Astrocyte (in vitro differentiated cells and primary cell): ENCODE results near the gene SUPT3H. TPM values are rescaled to one million over a fixed set of nuclear protein-coding genes. Genes with fewer than 3 reads are reported as not detected.

Source experiments
- DNase-seq: peaks from one replicate; pipeline ENCODE4 v3.0.0-alpha.2; 2010; ENCODE audit warnings: low read depth
- FAIRE-seq: peaks from 2 replicates; lab custom pipeline; 2011; peaks lifted over from hg19 to GRCh38; lab: Jason Lieb, UNC
- H2AFZ ChIP-seq: 2 replicates; pipeline ENCODE4 v1.6.0; 2012; ENCODE audit warnings: low read depth, low read length, inconsistent platforms
- H3K27ac ChIP-seq: 2 replicates; pipeline ENCODE4 v1.5.1; 2011; ENCODE audit warnings: low read depth, low read length, inconsistent platforms
- H3K27me3 ChIP-seq: 2 replicates; pipeline ENCODE4 v1.6.0; 2011; ENCODE audit warnings: low read length, inconsistent platforms; ENCODE audit not compliant: insufficient read depth
- H3K36me3 ChIP-seq: 2 replicates; pipeline ENCODE4 v1.5.1; 2011; ENCODE audit warnings: low read length, inconsistent platforms; ENCODE audit not compliant: insufficient read depth
- H3K4me1 ChIP-seq: 2 replicates; pipeline ENCODE4 v1.5.1; 2011; ENCODE audit warnings: low read length, inconsistent platforms; ENCODE audit not compliant: insufficient read depth
- H3K4me2 ChIP-seq: 2 replicates; pipeline ENCODE4 v1.6.0; 2012; ENCODE audit warnings: low read length, inconsistent platforms
- H3K4me3 ChIP-seq: 2 replicates; pipeline ENCODE4 v1.5.1; 2011; ENCODE audit warnings: low read depth, mild to moderate bottlenecking, low read length, inconsistent platforms; ENCODE audit not compliant: insufficient read depth
- H3K79me2 ChIP-seq: 2 replicates; pipeline ENCODE4 v1.6.0; 2012; ENCODE audit warnings: mild to moderate bottlenecking, low read length, inconsistent platforms; ENCODE audit not compliant: insufficient read depth
- H3K9ac ChIP-seq: 2 replicates; pipeline ENCODE4 v1.6.0; 2012; ENCODE audit warnings: mild to moderate bottlenecking, low read length, inconsistent platforms
- H3K9me3 ChIP-seq: 2 replicates; pipeline ENCODE4 v1.5.1; 2012; ENCODE audit warnings: low read depth, mild to moderate bottlenecking, low read length, inconsistent platforms; ENCODE audit not compliant: insufficient read depth
- H4K20me1 ChIP-seq: 2 replicates; pipeline ENCODE4 v1.6.0; 2012; ENCODE audit warnings: low read length, inconsistent platforms; ENCODE audit not compliant: insufficient read depth
- H3K27ac Mint-ChIP-seq: one replicate; pipeline ENCODE4 v1.8.0; 2021; ENCODE audit warnings: mild to moderate bottlenecking, mixed read lengths; ENCODE audit not compliant: unreplicated experiment
- H3K27me3 Mint-ChIP-seq: one replicate; pipeline ENCODE4 v1.8.0; 2021; ENCODE audit warnings: low read depth, mixed read lengths; ENCODE audit not compliant: unreplicated experiment
- H3K36me3 Mint-ChIP-seq: one replicate; pipeline ENCODE4 v1.8.0; 2021; ENCODE audit warnings: low read depth, mixed read lengths; ENCODE audit not compliant: unreplicated experiment
- H3K4me1 Mint-ChIP-seq: one replicate; pipeline ENCODE4 v1.8.0; 2021; ENCODE audit warnings: low read depth, mixed read lengths; ENCODE audit not compliant: unreplicated experiment
- H3K4me3 Mint-ChIP-seq: one replicate; pipeline ENCODE4 v1.8.0; 2021; ENCODE audit warnings: mild to moderate bottlenecking, moderate library complexity, mixed read lengths; ENCODE audit not compliant: unreplicated experiment
- H3K9me3 Mint-ChIP-seq: one replicate; pipeline ENCODE4 v1.8.0; 2021; ENCODE audit warnings: mild to moderate bottlenecking, mixed read lengths; ENCODE audit not compliant: unreplicated experiment
- EZH2 ChIP-seq: IDR thresholded peaks from 2 replicates; pipeline ENCODE4 v1.6.1; 2012; ENCODE audit warnings: mild to moderate bottlenecking, low read length, inconsistent platforms; ENCODE audit not compliant: insufficient read depth
- total RNA-seq: library from RNA; stranded (reverse); gene quantifications from 2 replicates; pipeline ENCODE4 v1.2.1, GENCODE V29; 2021
- TF ChIP-seq, protein P1 (sequence below): IDR thresholded peaks from 2 replicates; pipeline ENCODE4 v1.5.1; 2011; ENCODE audit warnings: low read depth, mild to moderate bottlenecking, inconsistent platforms, low read length, moderate library complexity; ENCODE audit not compliant: insufficient read depth

Gene SUPT3H
- total RNA-seq, 1 donor from 2014 or later: 12.4 TPM

GRCh38 chr6:45382391-45382790 is 4.7 kb upstream of the SUPT3H start:
- H3K27me3 Mint-ChIP-seq: no peaks in the 10 kb centered on the region
- Histone ChIP-seq H3K27ac (no peak overlapping the region), H3K9me3 (no peaks in the 10 kb centered on the region), H2AFZ (no peak overlapping the region), H3K79me2 (peaks cover 4% of the 10 kb centered on the region), H3K4me1 (peaks cover 14% of the 10 kb centered on the region), H3K9ac (no peak overlapping the region), H3K4me3 (no peak overlapping the region), H3K36me3 (no peaks in the 10 kb centered on the region), H3K27me3 (no peaks in the 10 kb centered on the region), H3K4me2 (no peak overlapping the region), H4K20me1 (no peaks in the 10 kb centered on the region)
- TF ChIP-seq, protein P1, sequence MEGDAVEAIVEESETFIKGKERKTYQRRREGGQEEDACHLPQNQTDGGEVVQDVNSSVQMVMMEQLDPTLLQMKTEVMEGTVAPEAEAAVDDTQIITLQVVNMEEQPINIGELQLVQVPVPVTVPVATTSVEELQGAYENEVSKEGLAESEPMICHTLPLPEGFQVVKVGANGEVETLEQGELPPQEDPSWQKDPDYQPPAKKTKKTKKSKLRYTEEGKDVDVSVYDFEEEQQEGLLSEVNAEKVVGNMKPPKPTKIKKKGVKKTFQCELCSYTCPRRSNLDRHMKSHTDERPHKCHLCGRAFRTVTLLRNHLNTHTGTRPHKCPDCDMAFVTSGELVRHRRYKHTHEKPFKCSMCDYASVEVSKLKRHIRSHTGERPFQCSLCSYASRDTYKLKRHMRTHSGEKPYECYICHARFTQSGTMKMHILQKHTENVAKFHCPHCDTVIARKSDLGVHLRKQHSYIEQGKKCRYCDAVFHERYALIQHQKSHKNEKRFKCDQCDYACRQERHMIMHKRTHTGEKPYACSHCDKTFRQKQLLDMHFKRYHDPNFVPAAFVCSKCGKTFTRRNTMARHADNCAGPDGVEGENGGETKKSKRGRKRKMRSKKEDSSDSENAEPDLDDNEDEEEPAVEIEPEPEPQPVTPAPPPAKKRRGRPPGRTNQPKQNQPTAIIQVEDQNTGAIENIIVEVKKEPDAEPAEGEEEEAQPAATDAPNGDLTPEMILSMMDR: no peak
- no peak for TF ChIP-seq EZH2
- H3K4me1 Mint-ChIP-seq: peaks cover 18% of the 10 kb centered on the region
- H3K27ac Mint-ChIP-seq: no peak overlapping the region
- FAIRE-seq (no peak), DNase-seq (no peak)
- no peaks in the 10 kb centered on the region for H3K9me3 Mint-ChIP-seq
- H3K4me3 Mint-ChIP-seq: no peak overlapping the region
- H3K36me3 Mint-ChIP-seq: no peaks in the 10 kb centered on the region

GRCh38 chr6:45378334-45378926 is 696 bp upstream of the SUPT3H start:
- no peaks in the 10 kb centered on the region for H3K27me3 ChIP-seq
- peaks cover 32% of the 10 kb centered on the region for H3K79me2 ChIP-seq
- H3K9me3 Mint-ChIP-seq: no peaks in the 10 kb centered on the region
- H3K27me3 Mint-ChIP-seq: no peaks in the 10 kb centered on the region
- peak overlapping the region; percentile 74 for H3K4me3 ChIP-seq
- peak overlapping the region; percentile 98 for H3K4me3 Mint-ChIP-seq
- H2AFZ ChIP-seq: peak overlapping the region; percentile 68
- peaks cover 11% of the 10 kb centered on the region for H3K4me1 ChIP-seq
- FAIRE-seq (no peak), DNase-seq (peak; percentile 59)
- no peak for TF ChIP-seq EZH2
- TF ChIP-seq, protein P1: no peak
- peak overlapping the region; percentile 95 for H3K27ac ChIP-seq
- no peaks in the 10 kb centered on the region for H4K20me1 ChIP-seq
- no peaks in the 10 kb centered on the region for H3K9me3 ChIP-seq
- peak overlapping the region; percentile 97 for H3K4me2 ChIP-seq
- no peaks in the 10 kb centered on the region for H3K36me3 Mint-ChIP-seq
- H3K36me3 ChIP-seq: no peaks in the 10 kb centered on the region
- H3K9ac ChIP-seq: peak overlapping the region; percentile 98
- peak overlapping the region; percentile 98 for H3K27ac Mint-ChIP-seq
- peaks cover 12% of the 10 kb centered on the region for H3K4me1 Mint-ChIP-seq

- Histone ChIP-seq H3K4me1 (peaks cover 11% of the 10 kb centered on the region), H3K4me3 (peak overlapping the region; percentile 74), H3K9me3 (no peaks in the 10 kb centered on the region), H3K4me2 (peak overlapping the region; percentile 97), H3K27me3 (no peaks in the 10 kb centered on the region), H3K79me2 (peaks cover 32% of the 10 kb centered on the region), H2AFZ (peak overlapping the region; percentile 68), H3K36me3 (no peaks in the 10 kb centered on the region), H3K9ac (peak overlapping the region; percentile 98), H4K20me1 (no peaks in the 10 kb centered on the region), H3K27ac (peak overlapping the region; percentile 95)
- Mint-ChIP-seq H3K36me3 (no peaks in the 10 kb centered on the region), H3K27ac (peak overlapping the region; percentile 96), H3K27me3 (no peaks in the 10 kb centered on the region), H3K4me1 (peaks cover 12% of the 10 kb centered on the region), H3K4me3 (peak overlapping the region; percentile 98), H3K9me3 (no peaks in the 10 kb centered on the region)
- TF ChIP-seq, protein P1: no peak
- no peak for TF ChIP-seq EZH2
- DNase-seq (no peak), FAIRE-seq (no peak)
These were observed 636 bp downstream of the SUPT3H start for GRCh38 chr6:45377043-45377553.
